Muscle layer of colon (tissue), 2 donors: ENCODE measurements around the gene OR11A1.
"Not testable (repeated sequence)": the region's sequence is repeated elsewhere in the genome, so short reads cannot be mapped to it uniquely, and the experiment has no call there.

Experiments used
- H3K27ac ChIP-seq: one replicate; pipeline ENCODE4 v1.7.0; 2013; ENCODE audit warnings: low read depth, mild to moderate bottlenecking, low read length, moderate library complexity
- H3K27me3 ChIP-seq, 2 donors: one replicate each; pipeline ENCODE4 v1.7.0; 2013; ENCODE audit warnings: low read length in 2 of 2, mild to moderate bottlenecking in 2 of 2; ENCODE audit not compliant: insufficient read depth in 2 of 2, control insufficient read depth in 1 of 2
- H3K36me3 ChIP-seq: one replicate; pipeline ENCODE4 v1.7.0; 2013; ENCODE audit warnings: mild to moderate bottlenecking, low read length; ENCODE audit not compliant: insufficient read depth
- H3K4me1 ChIP-seq: one replicate; pipeline ENCODE4 v1.7.0; 2013; ENCODE audit warnings: mild to moderate bottlenecking, low read length; ENCODE audit not compliant: insufficient read depth
- H3K4me3 ChIP-seq, 2 donors: one replicate each; pipeline ENCODE4 v1.7.0; 2013; ENCODE audit warnings: low read length in 2 of 2, low read depth in 1 of 2, mild to moderate bottlenecking in 1 of 2, moderate library complexity in 1 of 2
- H3K9ac ChIP-seq: one replicate; pipeline ENCODE4 v1.7.0; 2013; ENCODE audit warnings: low read length
- H3K9me3 ChIP-seq: one replicate; pipeline ENCODE4 v1.7.0; 2013; ENCODE audit warnings: mild to moderate bottlenecking, low read length
- donor health status: abdominal sarcoma.
- donor health status: Adenocarcinoma of cecum.

The OR11A1 gene

DNA sequence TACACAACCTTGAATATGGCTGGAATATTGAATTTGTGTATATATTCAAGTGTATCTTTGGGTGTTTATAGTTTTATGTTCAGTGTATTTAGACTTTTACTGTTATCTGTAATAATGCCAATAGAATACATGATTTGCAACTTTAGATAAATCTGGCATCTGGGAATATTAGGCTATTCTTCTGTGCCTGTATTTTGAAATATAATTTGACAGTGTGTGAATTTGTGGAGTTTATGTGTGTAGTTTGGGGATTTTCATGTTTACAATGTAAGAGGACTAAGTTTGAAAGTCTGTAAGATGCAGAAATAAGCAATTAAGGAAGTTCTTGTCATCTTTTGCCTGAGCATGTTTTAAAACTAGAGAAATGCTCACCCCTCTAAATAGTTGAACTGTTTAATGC lies 17.9 kb downstream of the OR11A1 start, which contains the start of gene OR10C1:
TSS of gene OR10C1 (plus strand) at position 301 of the 400 bp plus-strand sequence. CDS start 710 bp downstream, outside the sequence.
- H3K4me1 ChIP-seq = no peaks in the 10 kb centered on the region
- no peaks in the 10 kb centered on the region for H3K27me3 ChIP-seq
- no peaks in the 10 kb centered on the region for H3K36me3 ChIP-seq
- H3K9me3 ChIP-seq = no peaks in the 10 kb centered on the region
- H3K9ac ChIP-seq = no peak within 1 kb of the TSS
- H3K27ac ChIP-seq = no peak within 1 kb of the TSS
- H3K4me3 ChIP-seq = no peak within 1 kb of the TSS

- H3K9ac ChIP-seq, H3K27me3 ChIP-seq, H3K9me3 ChIP-seq, H3K4me3 ChIP-seq, H3K27ac ChIP-seq, H3K36me3 ChIP-seq, H3K4me1 ChIP-seq: not testable (repeated sequence)
Observed at GRCh38 chr6:29436730-29437129, 20.1 kb downstream of the OR11A1 start.

DNA sequence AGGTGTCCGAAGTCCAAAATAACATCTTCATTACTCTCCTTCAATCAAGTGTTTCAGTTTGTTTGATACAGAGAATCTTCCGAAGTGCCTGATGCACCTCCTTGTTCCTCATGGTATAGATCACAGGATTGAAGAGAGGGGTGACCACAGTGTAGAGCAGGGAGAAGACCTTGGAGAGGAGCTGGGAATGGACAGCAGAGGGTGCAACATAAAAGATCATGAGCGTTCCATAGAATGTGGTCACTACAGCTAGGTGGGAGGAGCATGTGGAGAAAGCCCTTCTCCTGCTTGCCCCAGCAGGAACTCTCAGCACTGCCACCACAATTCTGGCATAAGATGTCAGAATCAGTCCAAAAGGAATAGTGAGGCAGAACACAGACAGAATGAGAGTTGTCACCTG lies 30.2 kb downstream of the OR11A1 start:
- no peaks in the 10 kb centered on the region for H3K27me3 ChIP-seq
- no peak overlapping the region for H3K4me3 ChIP-seq
- H3K36me3 ChIP-seq = no peaks in the 10 kb centered on the region
- H3K9me3 ChIP-seq = no peaks in the 10 kb centered on the region
- no peaks in the 10 kb centered on the region for H3K4me1 ChIP-seq
- no peak overlapping the region for H3K9ac ChIP-seq
- no peak overlapping the region for H3K27ac ChIP-seq

DNA sequence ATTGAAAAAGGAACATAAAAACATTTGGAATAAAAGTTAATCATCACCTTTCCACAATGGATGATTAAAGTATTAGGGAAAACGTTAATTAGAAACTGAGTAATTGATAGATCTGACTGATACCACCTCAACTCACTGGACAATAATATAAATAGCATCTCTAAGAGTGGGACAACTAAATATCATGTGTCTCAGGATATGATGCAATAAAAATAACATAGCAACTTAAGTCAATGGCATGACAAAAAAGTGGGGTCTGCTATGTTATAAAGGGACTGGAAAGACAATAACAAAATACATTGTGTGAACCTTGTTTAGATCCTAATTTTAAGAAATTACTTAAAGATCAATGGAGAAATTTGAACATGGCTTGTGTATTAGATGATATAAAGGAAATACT lies 31.8 kb downstream of the OR11A1 start:
- no peak overlapping the region for H3K9ac ChIP-seq

GRCh38 chr6:29424575-29424974 lies 32.3 kb downstream of the OR11A1 start:
- Histone ChIP-seq H3K4me3 (no peak overlapping the region), H3K27ac (no peak overlapping the region), H3K27me3 (no peaks in the 10 kb centered on the region), H3K36me3 (no peaks in the 10 kb centered on the region), H3K9ac (no peak overlapping the region), H3K9me3 (no peaks in the 10 kb centered on the region), H3K4me1 (no peaks in the 10 kb centered on the region)

More for the DNA sequence above, 31.8 kb downstream of the OR11A1 start:
- H3K27ac ChIP-seq = no peak overlapping the region
- no peak overlapping the region for H3K4me3 ChIP-seq
- no peaks in the 10 kb centered on the region for H3K27me3 ChIP-seq
- no peaks in the 10 kb centered on the region for H3K4me1 ChIP-seq
- no peaks in the 10 kb centered on the region for H3K9me3 ChIP-seq
- H3K36me3 ChIP-seq = no peaks in the 10 kb centered on the region

DNA sequence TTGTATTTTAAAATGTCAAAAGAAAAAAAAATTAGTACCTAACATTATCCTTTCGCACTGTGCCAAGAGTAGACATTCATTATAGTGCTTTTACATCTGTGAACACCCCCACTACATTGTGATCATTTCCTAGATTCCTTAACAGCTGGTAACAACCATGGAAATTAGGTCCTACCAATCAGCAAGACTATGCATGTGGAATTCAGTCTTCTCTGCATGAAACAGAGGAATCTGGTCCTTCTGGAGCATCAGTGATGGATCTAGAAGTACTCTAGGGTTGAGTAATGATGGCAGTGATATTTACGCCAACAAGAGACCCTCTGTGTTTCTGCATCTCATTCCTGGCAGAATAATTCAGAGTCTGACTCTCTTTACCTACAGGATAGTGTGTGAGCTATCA lies 32.7 kb downstream of the OR11A1 start:
- Histone ChIP-seq H3K27ac (no peak overlapping the region), H3K4me3 (no peak overlapping the region), H3K27me3 (no peaks in the 10 kb centered on the region), H3K9me3 (no peaks in the 10 kb centered on the region), H3K4me1 (no peaks in the 10 kb centered on the region), H3K9ac (no peak overlapping the region), H3K36me3 (no peaks in the 10 kb centered on the region)

GRCh38 chr6:29419516-29419915 lies 37.4 kb downstream of the OR11A1 start:
- H3K27ac ChIP-seq = no peak overlapping the region
- H3K4me3 ChIP-seq = no peak overlapping the region
- H3K36me3 ChIP-seq = no peaks in the 10 kb centered on the region
- H3K4me1 ChIP-seq = no peaks in the 10 kb centered on the region
- H3K9ac ChIP-seq = no peak overlapping the region
- H3K9me3 ChIP-seq = no peaks in the 10 kb centered on the region
- H3K27me3 ChIP-seq = no peaks in the 10 kb centered on the region

GRCh38 chr6:29414588-29414987 lies 42.3 kb downstream of the OR11A1 start, which contains the start of gene OR12D1:
Gene OR12D1, plus strand, starts transcription at chr6:29414928.
- no peak within 1 kb of the TSS for H3K4me3 ChIP-seq
- H3K9me3 ChIP-seq = no peaks in the 10 kb centered on the region
- no peak within 1 kb of the TSS for H3K27ac ChIP-seq
- no peak within 1 kb of the TSS for H3K9ac ChIP-seq
- H3K27me3 ChIP-seq = no peaks in the 10 kb centered on the region
- H3K4me1 ChIP-seq = no peaks in the 10 kb centered on the region
- no peaks in the 10 kb centered on the region for H3K36me3 ChIP-seq

- H3K9me3 ChIP-seq = no peaks in the 10 kb centered on the region
- H3K4me3 ChIP-seq = no peak overlapping the region
- no peaks in the 10 kb centered on the region for H3K27me3 ChIP-seq
- no peaks in the 10 kb centered on the region for H3K4me1 ChIP-seq
- H3K9ac ChIP-seq = no peak overlapping the region
- no peak overlapping the region for H3K27ac ChIP-seq
- no peaks in the 10 kb centered on the region for H3K36me3 ChIP-seq
Observed at GRCh38 chr6:29403801-29404200, 53.1 kb downstream of the OR11A1 start.

GRCh38 chr6:29399525-29399924 lies 57.3 kb downstream of the OR11A1 start:
- Histone ChIP-seq H3K27me3 (no peaks in the 10 kb centered on the region), H3K9me3 (no peaks in the 10 kb centered on the region), H3K27ac (no peak overlapping the region), H3K4me3 (no peak overlapping the region), H3K9ac (no peak overlapping the region), H3K4me1 (no peaks in the 10 kb centered on the region), H3K36me3 (no peaks in the 10 kb centered on the region)

- Histone ChIP-seq H3K4me3 (no peak within 1 kb of the TSS), H3K27ac (no peak within 1 kb of the TSS), H3K36me3 (no peaks in the 10 kb centered on the region), H3K9me3 (no peaks in the 10 kb centered on the region), H3K4me1 (no peaks in the 10 kb centered on the region), H3K27me3 (no peaks in the 10 kb centered on the region), H3K9ac (no peak within 1 kb of the TSS)
Observed at GRCh38 chr6:29395331-29395730, 61.5 kb downstream of the OR11A1 start, which contains the start of gene OR12D2. Gene OR12D2, plus strand, starts transcription at chr6:29395631. Its CDS starts 1,069 bp downstream, at chr6:29396700.

DNA sequence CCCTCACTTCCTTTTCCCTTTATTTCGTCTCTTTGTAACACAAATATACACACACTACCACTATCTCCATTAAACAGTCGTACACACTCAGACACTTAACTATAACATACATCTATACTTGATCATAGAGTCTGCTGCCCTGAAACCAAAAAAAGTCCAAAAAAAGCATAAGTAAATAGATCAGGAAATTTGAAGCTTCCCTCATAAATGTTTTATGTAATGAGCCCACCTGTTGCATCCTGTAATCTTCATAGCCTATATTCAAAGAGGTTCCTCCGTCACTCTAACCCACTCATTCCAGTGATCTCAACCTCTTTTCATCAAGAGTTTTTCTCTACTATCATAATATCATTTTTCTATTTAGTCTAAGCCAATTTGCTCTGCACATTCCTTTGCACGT lies 68.3 kb downstream of the OR11A1 start:
- H3K27ac ChIP-seq = no peak overlapping the region
- H3K4me1 ChIP-seq = no peaks in the 10 kb centered on the region
- no peaks in the 10 kb centered on the region for H3K36me3 ChIP-seq
- no peaks in the 10 kb centered on the region for H3K27me3 ChIP-seq
- H3K9ac ChIP-seq = no peak overlapping the region
- no peaks in the 10 kb centered on the region for H3K9me3 ChIP-seq
- H3K4me3 ChIP-seq = no peak overlapping the region
